Neutrophil (primary cell): ENCODE data around the gene NCL.

ENCODE experiments used
- H3K27ac ChIP-seq: fragments of 200-600 bp; sonication (generic); 2 replicates; pipeline ENCODE4 v1.5.1; 2016; ENCODE audit warnings: mild to moderate bottlenecking, moderate library complexity
- H3K27me3 ChIP-seq: fragments of 200-600 bp; sonication (generic); 2 replicates; pipeline ENCODE4 v1.6.0; 2016; ENCODE audit warnings: mild to moderate bottlenecking
- H3K36me3 ChIP-seq: fragments of 200-600 bp; sonication (generic); 2 replicates; pipeline ENCODE4 v1.5.1; 2017
- H3K4me1 ChIP-seq, 2 experiments: fragments of 200-600 bp in 1 of 2; sonication (generic) in 1 of 2; 1 replicate in 1 of 2; 2 replicates in 1 of 2; pipeline versions ENCODE4 v1.5.1 to v1.6.1; 2013 to 2016; ENCODE audit warnings: low read depth in 1 of 2, low read length in 1 of 2, mild to moderate bottlenecking in 1 of 2, moderate library complexity in 1 of 2; ENCODE audit not compliant: control insufficient read depth in 1 of 2, insufficient read depth in 1 of 2
- H3K4me3 ChIP-seq, 2 experiments: fragments of 200-600 bp in 1 of 2; sonication (generic) in 1 of 2; 1 replicate in 1 of 2; 2 replicates in 1 of 2; pipeline ENCODE4 v1.5.1; 2013 to 2016; ENCODE audit warnings: low read depth in 1 of 2, low read length in 1 of 2, mild to moderate bottlenecking in 1 of 2, moderate library complexity in 1 of 2
- H3K9me3 ChIP-seq: fragments of 200-600 bp; sonication (generic); 2 replicates; pipeline ENCODE4 v1.5.1; 2016
- TF ChIP-seq, protein P1 (sequence below): fragments of 200-600 bp; sonication (generic); IDR thresholded peaks from 2 replicates; pipeline ENCODE4 v1.5.1; 2016; ENCODE audit warnings: antibody characterized with exemption

NCL gene

DNA sequence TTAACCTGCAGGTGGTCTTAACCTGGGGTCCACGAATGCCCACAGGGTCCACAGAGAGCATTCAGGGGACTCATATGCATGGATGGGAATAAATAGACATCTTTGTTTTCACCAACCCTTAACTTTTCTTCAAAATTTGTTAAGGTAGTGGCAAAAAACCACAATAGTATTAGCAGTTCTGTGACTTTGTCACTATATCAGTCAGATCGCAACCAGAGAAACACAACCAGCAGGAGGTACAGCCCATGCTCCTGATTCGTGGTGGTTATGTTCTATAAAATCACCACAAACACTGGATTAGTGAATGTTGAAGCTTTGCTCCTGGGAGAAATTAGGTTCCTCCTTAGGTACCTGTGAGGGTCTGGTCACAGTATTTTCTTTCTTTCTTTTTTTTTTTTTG is 37.2 kb downstream of the NCL start:
- Histone ChIP-seq H3K36me3 (no peaks in the 10 kb centered on the region), H3K27me3 (no peaks in the 10 kb centered on the region), H3K27ac (no peak overlapping the region), H3K4me1 (no peaks in the 10 kb centered on the region), H3K9me3 (no peaks in the 10 kb centered on the region), H3K4me3 (no peak overlapping the region)
- TF ChIP-seq, protein P1, sequence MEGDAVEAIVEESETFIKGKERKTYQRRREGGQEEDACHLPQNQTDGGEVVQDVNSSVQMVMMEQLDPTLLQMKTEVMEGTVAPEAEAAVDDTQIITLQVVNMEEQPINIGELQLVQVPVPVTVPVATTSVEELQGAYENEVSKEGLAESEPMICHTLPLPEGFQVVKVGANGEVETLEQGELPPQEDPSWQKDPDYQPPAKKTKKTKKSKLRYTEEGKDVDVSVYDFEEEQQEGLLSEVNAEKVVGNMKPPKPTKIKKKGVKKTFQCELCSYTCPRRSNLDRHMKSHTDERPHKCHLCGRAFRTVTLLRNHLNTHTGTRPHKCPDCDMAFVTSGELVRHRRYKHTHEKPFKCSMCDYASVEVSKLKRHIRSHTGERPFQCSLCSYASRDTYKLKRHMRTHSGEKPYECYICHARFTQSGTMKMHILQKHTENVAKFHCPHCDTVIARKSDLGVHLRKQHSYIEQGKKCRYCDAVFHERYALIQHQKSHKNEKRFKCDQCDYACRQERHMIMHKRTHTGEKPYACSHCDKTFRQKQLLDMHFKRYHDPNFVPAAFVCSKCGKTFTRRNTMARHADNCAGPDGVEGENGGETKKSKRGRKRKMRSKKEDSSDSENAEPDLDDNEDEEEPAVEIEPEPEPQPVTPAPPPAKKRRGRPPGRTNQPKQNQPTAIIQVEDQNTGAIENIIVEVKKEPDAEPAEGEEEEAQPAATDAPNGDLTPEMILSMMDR: no peak

DNA sequence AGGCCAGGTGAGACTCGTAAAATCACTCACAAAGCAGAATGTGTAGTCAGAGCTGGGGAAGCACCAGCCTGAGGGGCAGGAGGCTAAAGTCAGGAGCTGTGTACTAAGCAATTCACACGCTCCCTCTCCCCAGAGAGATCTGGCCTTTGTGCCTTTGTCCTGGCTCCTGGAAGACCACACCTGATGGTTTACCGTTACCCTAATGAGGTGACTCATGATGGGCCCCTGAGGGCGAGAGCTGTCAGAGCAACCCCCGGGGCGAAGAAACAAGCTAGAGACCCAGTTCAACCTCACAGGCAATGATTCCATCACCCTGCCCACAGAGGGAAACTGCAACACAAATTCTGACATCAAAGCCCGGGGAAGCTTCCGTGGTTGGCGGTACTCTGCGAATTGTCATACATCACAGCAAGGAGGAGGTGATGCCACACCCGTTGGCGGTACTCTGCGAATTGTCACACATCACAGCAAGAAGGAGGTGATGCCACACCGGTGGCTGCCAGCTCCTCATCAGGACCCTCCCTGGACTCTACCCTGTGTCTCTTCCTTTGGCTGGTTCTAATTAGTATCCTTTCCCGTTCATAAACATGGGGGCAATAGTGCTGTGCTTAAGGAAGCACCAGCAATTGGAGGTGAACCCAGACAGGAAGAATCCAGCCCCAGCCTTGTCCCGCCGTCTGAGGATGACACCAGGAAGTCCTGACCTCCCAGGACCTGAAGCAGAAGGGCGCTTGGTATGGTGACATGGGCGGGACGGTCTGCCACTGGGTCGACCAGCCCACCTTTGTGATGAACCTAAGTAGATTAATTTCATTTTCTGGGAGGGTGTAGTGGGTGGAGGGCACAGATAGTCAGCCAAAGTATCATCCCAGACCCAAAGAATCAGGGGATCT is 38.2 kb downstream of the NCL start:
- TF ChIP-seq, protein P1: no peak
- Histone ChIP-seq H3K27me3 (no peaks in the 10 kb centered on the region), H3K4me1 (no peaks in the 10 kb centered on the region), H3K27ac (no peak overlapping the region), H3K9me3 (no peaks in the 10 kb centered on the region), H3K36me3 (no peaks in the 10 kb centered on the region), H3K4me3 (no peak overlapping the region)

DNA sequence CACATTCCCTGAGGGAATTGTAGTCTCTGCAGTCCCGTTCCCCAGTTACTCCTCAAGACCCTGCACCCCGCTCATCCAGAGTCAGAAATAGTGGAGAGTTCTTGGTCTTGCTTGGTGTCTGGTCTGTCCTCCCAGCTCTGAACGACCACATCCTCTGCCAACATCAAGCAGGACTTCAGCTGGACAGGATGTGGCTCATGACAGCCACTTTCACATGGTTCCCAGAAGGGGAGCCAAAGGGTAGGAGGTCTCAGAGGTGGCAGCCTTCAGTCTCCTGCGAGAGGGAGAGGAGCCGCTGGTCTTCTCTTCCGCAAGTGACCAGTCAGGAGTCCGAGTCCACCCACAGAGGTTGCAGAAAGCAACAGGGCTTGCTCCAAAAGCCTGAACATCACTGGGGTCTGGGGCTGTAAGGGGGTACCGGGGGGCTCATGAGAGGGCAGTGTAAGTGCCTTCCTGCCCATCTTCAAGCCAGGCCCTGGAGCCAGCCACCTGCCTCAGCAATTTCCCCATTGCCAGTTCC is 38.9 kb downstream of the NCL start:
- Histone ChIP-seq H3K4me1 (no peaks in the 10 kb centered on the region), H3K9me3 (no peaks in the 10 kb centered on the region), H3K27me3 (no peaks in the 10 kb centered on the region), H3K4me3 (no peak overlapping the region), H3K36me3 (no peaks in the 10 kb centered on the region), H3K27ac (no peak overlapping the region)
- TF ChIP-seq, protein P1: no peak

DNA sequence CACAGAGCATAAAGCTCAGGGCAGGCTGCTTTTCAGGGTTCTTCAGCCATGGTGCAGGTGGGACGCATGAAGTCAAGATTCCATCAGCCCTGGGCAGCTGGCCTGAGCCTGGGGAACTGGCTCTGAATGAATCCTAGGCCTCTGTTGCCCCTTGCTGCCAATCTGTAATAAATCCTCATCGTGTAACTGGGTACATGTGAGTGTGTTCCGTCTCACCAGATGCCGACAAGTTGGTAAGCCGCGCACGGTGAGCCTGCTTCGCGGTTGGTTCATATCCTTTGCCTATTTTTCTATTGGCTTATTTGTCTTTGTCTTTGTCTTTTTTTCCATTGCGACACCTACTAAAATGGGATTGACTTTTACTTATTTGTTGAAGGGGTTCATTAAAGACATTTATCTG is 41.1 kb downstream of the NCL start:
- Histone ChIP-seq H3K27me3 (no peaks in the 10 kb centered on the region), H3K4me1 (no peaks in the 10 kb centered on the region), H3K9me3 (no peaks in the 10 kb centered on the region), H3K36me3 (no peaks in the 10 kb centered on the region), H3K27ac (no peak overlapping the region), H3K4me3 (no peak overlapping the region)
- TF ChIP-seq, protein P1: no peak

DNA sequence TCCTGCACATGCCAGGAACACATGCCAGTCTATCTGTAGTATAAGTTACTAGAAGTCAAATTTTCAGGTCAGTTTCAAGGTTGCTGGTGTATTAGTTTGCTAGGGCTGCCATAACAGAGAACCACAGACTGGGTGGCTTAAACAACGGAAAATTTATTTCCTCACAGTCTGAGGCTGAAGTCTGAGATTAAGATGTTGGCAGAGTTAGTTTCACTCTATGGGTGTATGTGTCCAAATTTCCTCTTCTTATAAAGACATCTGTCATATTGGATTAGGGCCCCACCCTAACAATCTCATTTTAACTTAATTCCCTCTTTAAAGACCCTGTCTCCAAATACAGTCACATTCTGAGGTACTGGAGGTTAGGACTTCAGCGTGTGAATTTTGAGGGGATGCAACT is 42.2 kb downstream of the NCL start:
- no peak overlapping the region for H3K4me3 ChIP-seq
- H3K27ac ChIP-seq: no peak overlapping the region
- H3K9me3 ChIP-seq: no peaks in the 10 kb centered on the region
- TF ChIP-seq, protein P1: no peak
- H3K36me3 ChIP-seq: no peaks in the 10 kb centered on the region
- H3K4me1 ChIP-seq: no peaks in the 10 kb centered on the region
- no peaks in the 10 kb centered on the region for H3K27me3 ChIP-seq
